ENCODE data around the gene SHISAL1.
"Not testable (repeated sequence)": the region's sequence is repeated elsewhere in the genome, so short reads cannot be mapped to it uniquely, and the experiment has no call there.

Gene SHISAL1

GRCh38 chr22:44302363-44302762 is 10.4 kb downstream of the SHISAL1 start:
- DNase-seq (ENCODE audit: low read depth): not testable (repeated sequence)

GRCh38 chr22:44301039-44301438 is 11.7 kb downstream of the SHISAL1 start:
- DNase-seq (ENCODE audit: low read depth): no peak

GRCh38 chr22:44299124-44299523 is 13.6 kb downstream of the SHISAL1 start:
- DNase-seq (ENCODE audit: low read depth): no peak

GRCh38 chr22:44298406-44299091 is 14.2 kb downstream of the SHISAL1 start:
- DNase-seq (ENCODE audit: low read depth): no peak

- no peak for DNase-seq (ENCODE audit: low read depth)
These were observed 15.2 kb downstream of the SHISAL1 start for GRCh38 chr22:44297470-44298061.

GRCh38 chr22:44295406-44295805 is 17.3 kb downstream of the SHISAL1 start:
- DNase-seq (ENCODE audit: low read depth): no peak

- no peak for DNase-seq (ENCODE audit: low read depth)
These were observed 18.9 kb downstream of the SHISAL1 start for GRCh38 chr22:44293876-44294275.

- no peak for DNase-seq (ENCODE audit: low read depth)
These were observed 19.7 kb downstream of the SHISAL1 start for GRCh38 chr22:44293034-44293433.

- DNase-seq (ENCODE audit: low read depth): no peak
These were observed 20.2 kb downstream of the SHISAL1 start for GRCh38 chr22:44292521-44292920.

- DNase-seq (ENCODE audit: low read depth): no peak
These were observed 20.9 kb downstream of the SHISAL1 start for GRCh38 chr22:44291674-44292360.

- no peak for DNase-seq (ENCODE audit: low read depth)
These were observed 21.5 kb downstream of the SHISAL1 start for GRCh38 chr22:44291265-44291664.

GRCh38 chr22:44289414-44290171 is 23.2 kb downstream of the SHISAL1 start:
- DNase-seq (ENCODE audit: low read depth): no peak

- no peak for DNase-seq (ENCODE audit: low read depth)
These were observed 23.8 kb downstream of the SHISAL1 start for GRCh38 chr22:44288913-44289312.

- DNase-seq (ENCODE audit: low read depth): no peak
These were observed 25.0 kb downstream of the SHISAL1 start for GRCh38 chr22:44287741-44288140.

GRCh38 chr22:44287121-44287693 is 25.5 kb downstream of the SHISAL1 start:
- no peak for DNase-seq (ENCODE audit: low read depth)

- no peak for DNase-seq (ENCODE audit: low read depth)
These were observed 26.1 kb downstream of the SHISAL1 start for GRCh38 chr22:44286646-44287045.

GRCh38 chr22:44284711-44285110 is 28.0 kb downstream of the SHISAL1 start:
- no peak for DNase-seq (ENCODE audit: low read depth)

GRCh38 chr22:44281768-44282637 is 30.7 kb downstream of the SHISAL1 start:
- DNase-seq (ENCODE audit: low read depth): no peak

- DNase-seq (ENCODE audit: low read depth): no peak
These were observed 32.0 kb downstream of the SHISAL1 start for GRCh38 chr22:44280665-44281188.

- DNase-seq (ENCODE audit: low read depth): no peak
These were observed 33.7 kb downstream of the SHISAL1 start for GRCh38 chr22:44279069-44279360.

Measured in amniotic epithelial cell (primary cell).